ENCODE results near the gene GSTM4.

GRCh38 chr1:109618661-109619575 is 37.0 kb upstream of the GSTM4 start:
- TF ChIP-seq ZNF274 (IDR thresholded peaks at IDR 0.05; ENCODE audit: borderline replicate concordance, extremely low read depth, low read length) (no peak), BRCA1 (IDR thresholded peaks at IDR 0.05; ENCODE audit: low read depth, low read length) (no peak), CHD2 (IDR thresholded peaks at IDR 0.05; ENCODE audit: low read length) (no peak), CTCF (IDR thresholded peaks at IDR 0.05; ENCODE audit: control extremely low read depth in 1 of 3, insufficient read depth in 1 of 3, low read depth in 1 of 3, low read length in 3 of 3) (no peak), BCL11A (IDR thresholded peaks at IDR 0.05; ENCODE audit: low read depth in 2 of 2, low read length in 2 of 2) (no peak), GABPA (IDR thresholded peaks at IDR 0.05; ENCODE audit: borderline replicate concordance, insufficient read depth, low read length) (no peak), POLR2AphosphoS5 (IDR thresholded peaks at IDR 0.05; ENCODE audit: low read depth, low read length) (no peak), TBP (IDR thresholded peaks at IDR 0.05; ENCODE audit: low read depth, low read length) (no peak), RXRA (IDR thresholded peaks at IDR 0.05; ENCODE audit: insufficient read depth, low read depth, low read length) (no peak), ATF2 (IDR thresholded peaks at IDR 0.05; ENCODE audit: low read length) (no peak), EZH2 (IDR thresholded peaks at IDR 0.05; ENCODE audit: low read depth, low read length, severe bottlenecking) (no peak), KDM1A (IDR thresholded peaks at IDR 0.05; ENCODE audit: borderline replicate concordance, low read length) (no peak)
- TF ChIP-seq, protein P1, sequence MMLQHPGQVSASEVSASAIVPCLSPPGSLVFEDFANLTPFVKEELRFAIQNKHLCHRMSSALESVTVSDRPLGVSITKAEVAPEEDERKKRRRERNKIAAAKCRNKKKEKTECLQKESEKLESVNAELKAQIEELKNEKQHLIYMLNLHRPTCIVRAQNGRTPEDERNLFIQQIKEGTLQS (IDR thresholded peaks at IDR 0.05; ENCODE audit: insufficient read depth, low read depth, low read length) = no peak
